Spleen (tissue), 11 donors: ENCODE measurements around the gene LAX1. TPM values are rescaled to one million over a fixed set of nuclear protein-coding genes. Genes with fewer than 3 reads are reported as not detected.

Experiments
- DNase-seq: peaks from one replicate; pipeline ENCODE4 v3.0.0-alpha.2; 2020
- H3K27ac ChIP-seq, 8 donors: fragments of 200-600 bp; sonication (generic) in 7 of 8; 1 replicate in 4 of 8; 2 replicates in 4 of 8; pipeline versions ENCODE4 v1.5.0 to v1.8.0; 2016 to 2021; ENCODE audit warnings: inconsistent platforms in 4 of 8, mild to moderate bottlenecking in 4 of 8, moderate library complexity in 1 of 8
- H3K27me3 ChIP-seq, 7 donors: fragments of 200-600 bp; sonication (generic) in 6 of 7; replicated peaks in 1 of 7; 1 replicate in 4 of 7; 2 replicates in 3 of 7; pipeline versions ENCODE4 v1.5.0 to v1.8.0; 2016 to 2021; ENCODE audit warnings: inconsistent platforms in 3 of 7, mild to moderate bottlenecking in 1 of 7
- H3K36me3 ChIP-seq, 6 donors: fragments of 200-600 bp; sonication (generic) in 5 of 6; 1 replicate in 4 of 6; 2 replicates in 2 of 6; pipeline versions ENCODE4 v1.5.0 to v1.8.0; 2016 to 2021; ENCODE audit warnings: inconsistent platforms in 2 of 6
- H3K4me1 ChIP-seq, 6 donors: fragments of 200-600 bp; sonication (generic) in 5 of 6; 1 replicate in 3 of 6; 2 replicates in 3 of 6; pipeline versions ENCODE4 v1.5.0 to v1.8.0; 2016 to 2021; ENCODE audit warnings: inconsistent platforms in 3 of 6
- H3K4me3 ChIP-seq, 8 donors: fragments of 200-600 bp; sonication (generic) in 7 of 8; 1 replicate in 4 of 8; 2 replicates in 4 of 8; pipeline versions ENCODE4 v1.5.0 to v1.8.0; 2016 to 2021; ENCODE audit warnings: inconsistent platforms in 4 of 8, mild to moderate bottlenecking in 4 of 8, moderate library complexity in 2 of 8
- H3K9me3 ChIP-seq, 8 donors: fragments of 200-600 bp; sonication (generic) in 7 of 8; 1 replicate in 4 of 8; 2 replicates in 4 of 8; pipeline versions ENCODE4 v1.5.0 to v1.8.0; 2016 to 2021; ENCODE audit warnings: inconsistent platforms in 4 of 8
- POLR2A ChIP-seq, 3 donors: fragments of 450-650 bp; IDR thresholded peaks; one replicate each; pipeline ENCODE4 v1.5.1; 2017; ENCODE audit warnings: antibody characterized with exemption in 3 of 3, mild to moderate bottlenecking in 1 of 3
- POLR2AphosphoS5 ChIP-seq, 3 donors: sonication (generic); formaldehyde crosslinking; IDR thresholded peaks; one replicate each; pipeline ENCODE4 v1.5.1; 2017; ENCODE audit warnings: antibody characterized with exemption in 3 of 3
- WGBS, 5 donors: extraction: QIAGEN DNeasy Blood & Tissue Kit in 3 of 5; methylation state at CpG; one replicate each; pipeline versions ENCODE4 v1.1.5 to v1.1.7; 2013 to 2018; 5-methylcytosine and 5-hydroxymethylcytosine counted together
- intact Hi-C: fragments of 100-400 bp; cut with DNase I; formaldehyde crosslinking; loops from one replicate; pipeline ENCODE4 v1.15.0; 2023; ENCODE audit warnings: low total_unique reads
- polyA plus RNA-seq, 3 donors: library from polyadenylated mRNA; stranded (reverse); fragments of 200-250 nt; gene quantifications; one replicate each; pipeline ENCODE4 v1.2.1, GENCODE V29; 2013
- total RNA-seq, 7 donors: library from RNA; depleted of rRNA in 3 of 7; stranded (reverse); fragments of >200 nt in 3 of 7; fragmentation: NEBNext Ultra II Directional in 4 of 7; extraction: Animal tissue kit (Norgen Biotek cat#: 25700) in 4 of 7; gene quantifications; one replicate each; pipeline versions ENCODE4 v1.1.0 to v1.2.1, GENCODE V29; 2016 to 2021
- TF ChIP-seq, protein P1 (sequence below), 11 experiments: fragments of 200-600 bp in 7 of 11; fragments of 450-650 bp in 4 of 11; sonication (generic) in 4 of 11; IDR thresholded peaks in 8 of 11; conservative IDR thresholded peaks in 3 of 11; 1 replicate in 7 of 11; 2 replicates in 4 of 11; pipeline versions ENCODE4 v1.4.0 to v1.8.0; 2016 to 2021; ENCODE audit warnings: antibody characterized with exemption in 11 of 11, inconsistent platforms in 4 of 11, mild to moderate bottlenecking in 1 of 11
- donor health status: healthy with polysubstance abuse.
- donor health status: DM: no; HTN: no; CAD: no; lungs with moderate emphysema.
- donor health status: DM: no; HTN: no; CAD: no.
- donor health status: Bipolar disorder and iron deficiency.
- donor health status: healthy.
- donor health status: DM: no; HTN: no; CAD: no.
- donor health status: DM: yes; HTN: yes; CAD: no.

The LAX1 gene
- total and polyA plus RNA-seq, 10 donors = 1.00 to 24.3 (median 13.0) TPM

GRCh38 chr1:203799971-203800370, 35.0 kb downstream of the LAX1 start:
- Histone ChIP-seq H3K27ac (no peak overlapping the region), H3K36me3 (peaks cover 2 to 71% (median 25%) of the 10 kb centered on the region in 6 donors), H3K4me1 (peaks cover 42 to 89% (median 75%) of the 10 kb centered on the region in 6 donors), H3K27me3 (no peaks in the 10 kb centered on the region), H3K9me3 (no peaks in the 10 kb centered on the region), H3K4me3 (no peak overlapping the region)
- intact Hi-C loops = no loop called here
- no peak for DNase-seq
- 70 to 87% (median 79%) methylated on average over 1 of the region's 1 CpG for WGBS, 5 donors
- no peak for TF ChIP-seq POLR2AphosphoS5 (IDR thresholded peaks at IDR 0.05)
- TF ChIP-seq, protein P1, sequence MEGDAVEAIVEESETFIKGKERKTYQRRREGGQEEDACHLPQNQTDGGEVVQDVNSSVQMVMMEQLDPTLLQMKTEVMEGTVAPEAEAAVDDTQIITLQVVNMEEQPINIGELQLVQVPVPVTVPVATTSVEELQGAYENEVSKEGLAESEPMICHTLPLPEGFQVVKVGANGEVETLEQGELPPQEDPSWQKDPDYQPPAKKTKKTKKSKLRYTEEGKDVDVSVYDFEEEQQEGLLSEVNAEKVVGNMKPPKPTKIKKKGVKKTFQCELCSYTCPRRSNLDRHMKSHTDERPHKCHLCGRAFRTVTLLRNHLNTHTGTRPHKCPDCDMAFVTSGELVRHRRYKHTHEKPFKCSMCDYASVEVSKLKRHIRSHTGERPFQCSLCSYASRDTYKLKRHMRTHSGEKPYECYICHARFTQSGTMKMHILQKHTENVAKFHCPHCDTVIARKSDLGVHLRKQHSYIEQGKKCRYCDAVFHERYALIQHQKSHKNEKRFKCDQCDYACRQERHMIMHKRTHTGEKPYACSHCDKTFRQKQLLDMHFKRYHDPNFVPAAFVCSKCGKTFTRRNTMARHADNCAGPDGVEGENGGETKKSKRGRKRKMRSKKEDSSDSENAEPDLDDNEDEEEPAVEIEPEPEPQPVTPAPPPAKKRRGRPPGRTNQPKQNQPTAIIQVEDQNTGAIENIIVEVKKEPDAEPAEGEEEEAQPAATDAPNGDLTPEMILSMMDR (IDR thresholded peaks at IDR 0.05 in 8 of 11, conservative IDR thresholded peaks at IDR 0.05 in 3 of 11) = no peak
- no peak for TF ChIP-seq POLR2A (IDR thresholded peaks at IDR 0.05)

GRCh38 chr1:203805689-203806088, 40.7 kb downstream of the LAX1 start:
- intact Hi-C loops = no loop called here
- Histone ChIP-seq H3K4me1 (peaks cover 6 to 68% (median 41%) of the 10 kb centered on the region in 6 donors), H3K4me3 (no peak overlapping the region), H3K36me3 (peaks cover 0 to 94% (median 41%) of the 10 kb centered on the region in 6 donors), H3K27ac (no peak overlapping the region), H3K27me3 (no peaks in the 10 kb centered on the region), H3K9me3 (no peaks in the 10 kb centered on the region)
- WGBS, 5 donors = 96 to 98% (median 97%) methylated on average over 7 of the region's 7 CpGs
- TF ChIP-seq, protein P1 (IDR thresholded peaks at IDR 0.05 in 8 of 11, conservative IDR thresholded peaks at IDR 0.05 in 3 of 11) = no peak
- no peak for TF ChIP-seq POLR2AphosphoS5 (IDR thresholded peaks at IDR 0.05)
- no peak for TF ChIP-seq POLR2A (IDR thresholded peaks at IDR 0.05)
- DNase-seq = no peak

DNA sequence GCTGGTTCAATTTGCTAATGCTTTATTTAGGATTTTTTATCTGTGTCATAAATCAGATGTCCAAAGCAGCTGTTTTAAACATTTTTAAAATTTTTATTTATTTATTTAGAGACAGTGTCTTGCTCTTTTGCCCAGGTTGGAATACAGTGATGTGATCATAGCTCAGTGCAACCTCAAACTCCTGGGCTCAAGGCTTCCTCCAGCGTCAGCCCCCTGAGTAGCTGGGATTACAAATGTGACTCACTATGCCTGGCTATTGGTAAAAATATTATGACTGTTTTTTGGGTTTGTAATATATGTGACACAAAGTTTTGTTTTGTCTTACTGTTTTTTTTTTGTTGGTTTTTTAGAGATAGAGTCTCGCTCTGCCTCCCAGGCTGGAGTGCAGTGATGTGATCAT, 42.2 kb downstream of the LAX1 start:
- H3K27ac ChIP-seq = no peak overlapping the region
- DNase-seq = no peak
- H3K4me1 ChIP-seq = peaks cover 0 to 66% (median 32%) of the 10 kb centered on the region in 6 donors
- H3K4me3 ChIP-seq = no peak overlapping the region
- WGBS, 5 donors = 88 to 96% (median 91%) methylated on average over 2 of the region's 2 CpGs
- no peaks in the 10 kb centered on the region for H3K9me3 ChIP-seq
- H3K36me3 ChIP-seq = peaks cover 0 to 96% (median 45%) of the 10 kb centered on the region in 6 donors
- intact Hi-C loops = no loop called here
- TF ChIP-seq POLR2A (IDR thresholded peaks at IDR 0.05) (no peak), POLR2AphosphoS5 (IDR thresholded peaks at IDR 0.05) (no peak)
- TF ChIP-seq, protein P1 (IDR thresholded peaks at IDR 0.05 in 8 of 11, conservative IDR thresholded peaks at IDR 0.05 in 3 of 11) = no peak
- no peaks in the 10 kb centered on the region for H3K27me3 ChIP-seq

- TF ChIP-seq POLR2AphosphoS5 (IDR thresholded peaks at IDR 0.05) (no peak), POLR2A (IDR thresholded peaks at IDR 0.05) (no peak)
- TF ChIP-seq, protein P1 (IDR thresholded peaks at IDR 0.05 in 8 of 11, conservative IDR thresholded peaks at IDR 0.05 in 3 of 11) = no peak
- 97 to 100% (median 98%) methylated on average over 2 of the region's 2 CpGs for WGBS, 5 donors
- Histone ChIP-seq H3K4me1 (peaks cover 0 to 62% (median 6%) of the 10 kb centered on the region in 6 donors), H3K27me3 (no peaks in the 10 kb centered on the region), H3K36me3 (peaks cover 0 to 100% (median 52%) of the 10 kb centered on the region in 6 donors), H3K9me3 (no peaks in the 10 kb centered on the region), H3K27ac (no peak overlapping the region), H3K4me3 (no peak overlapping the region)
- no peak for DNase-seq
- intact Hi-C loops = no loop called here
These were observed 48.8 kb downstream of the LAX1 start for GRCh38 chr1:203813581-203814341.
